HG03108 (cell line): ENCODE results near the gene RBBP9.
"Not testable (repeated sequence)": the region's sequence is repeated elsewhere in the genome, so short reads cannot be mapped to it uniquely, and the experiment has no call there.

Experiments
- ATAC-seq: cut with Tn5 transposase; IDR thresholded peaks from one replicate; pipeline ENCODE4 v1.9.1; 2021; ENCODE audit warnings: moderate library complexity; ENCODE audit not compliant: unreplicated experiment

Gene RBBP9

DNA sequence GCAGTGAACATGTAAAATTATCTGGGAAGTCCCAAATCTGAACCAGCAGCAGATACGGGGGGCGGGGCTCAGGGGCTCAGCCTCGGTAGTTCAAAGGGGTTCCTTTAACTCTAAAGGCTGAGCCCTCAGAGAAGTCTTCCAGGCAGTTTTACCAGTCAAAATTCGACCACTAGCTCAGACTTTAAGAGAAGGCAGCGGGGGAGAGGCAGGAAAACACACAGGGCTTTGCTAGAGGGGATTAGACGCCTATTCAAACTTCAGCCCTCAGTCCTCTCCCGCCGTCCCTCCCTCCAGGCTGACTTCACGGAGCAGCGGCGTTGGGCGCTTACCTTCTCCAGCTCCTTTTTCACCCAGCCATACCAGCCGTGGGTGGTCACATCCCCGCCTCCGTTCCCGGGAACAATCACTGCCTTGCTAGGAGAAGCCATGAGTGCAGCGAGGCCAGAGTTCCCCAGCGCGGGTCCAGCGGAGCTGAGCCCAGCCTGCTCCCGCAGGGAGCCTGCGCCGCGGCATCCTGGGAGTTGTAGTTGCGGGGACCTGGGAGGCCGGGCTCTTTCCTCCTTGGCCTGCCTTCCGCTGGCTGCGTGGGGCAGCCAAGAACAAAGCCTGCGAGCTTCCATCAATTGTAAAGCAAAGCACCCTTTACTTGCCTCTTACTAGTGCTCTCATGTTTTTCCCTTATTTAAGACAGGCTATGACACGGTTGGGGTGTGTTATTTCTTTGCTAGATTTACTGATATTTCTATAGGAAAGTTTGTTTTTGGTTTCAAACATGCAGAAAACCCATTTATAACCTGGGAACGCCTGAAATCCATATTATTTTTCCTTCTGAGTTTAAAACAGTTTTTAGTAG, at the start of gene RBBP9:
RBBP9 (minus strand) TSS at position 486 of the 853 bp plus-strand sequence; CDS start at position 428, 58 bp downstream.
- peak; percentile 98 for ATAC-seq

DNA sequence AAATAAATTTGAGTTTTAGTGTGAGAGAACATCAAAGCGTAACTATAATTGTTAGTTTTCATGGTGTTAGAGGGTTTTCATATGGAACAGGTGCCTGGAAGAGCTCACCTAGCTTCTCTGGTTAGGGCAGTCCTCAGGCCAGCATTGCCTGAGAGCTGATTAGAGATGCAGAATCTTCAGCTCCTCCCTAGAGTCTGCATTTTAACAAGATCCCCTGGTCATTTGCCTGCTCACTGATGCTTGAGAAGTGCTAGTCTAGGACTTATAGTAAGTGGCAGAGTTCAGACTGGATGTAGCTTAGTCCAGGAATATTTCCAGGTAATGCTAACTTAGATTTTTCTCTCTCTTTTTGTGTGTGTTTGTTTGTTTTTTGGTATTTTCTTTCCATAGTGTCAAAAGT, 48.5 kb upstream of the RBBP9 start:
- no peak for ATAC-seq

DNA sequence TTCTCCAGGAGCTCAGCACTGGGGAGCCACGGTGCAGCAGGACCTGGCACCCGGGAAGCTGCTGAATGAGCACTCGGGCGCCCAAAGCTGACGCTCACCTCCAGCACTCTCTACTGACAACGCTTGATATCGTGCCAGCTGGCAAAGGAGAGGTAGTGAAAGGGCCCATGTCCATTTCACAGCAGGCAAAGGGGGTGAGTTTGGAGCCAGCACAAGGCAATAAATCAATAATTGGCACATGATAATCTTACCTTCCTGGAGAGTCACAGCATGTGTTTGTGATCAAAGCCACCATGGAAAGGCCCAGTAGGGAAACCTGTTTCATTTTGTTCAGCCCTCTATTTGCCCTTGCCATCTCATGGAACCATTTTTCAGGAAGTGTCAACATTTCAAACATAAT, 46.9 kb upstream of the RBBP9 start:
- ATAC-seq = no peak

DNA sequence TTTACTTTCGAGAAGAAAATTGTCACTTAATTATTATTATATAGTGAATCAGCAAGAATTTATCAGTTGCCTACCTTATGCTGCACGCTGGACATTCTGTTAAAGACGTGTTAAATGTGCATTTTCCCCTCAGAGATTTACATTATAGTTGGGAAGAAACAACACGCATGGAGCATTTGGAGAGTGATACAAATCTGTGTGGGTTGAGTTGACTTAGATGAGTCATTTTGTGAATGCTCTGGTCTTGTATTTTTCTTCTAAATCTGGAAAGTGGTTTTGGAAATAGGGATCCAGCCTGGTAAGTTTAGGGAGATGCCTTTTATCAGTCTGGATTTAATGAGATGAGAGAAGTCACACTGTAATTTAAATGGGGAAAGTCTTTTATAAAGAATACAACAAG, 46.2 kb upstream of the RBBP9 start:
- no peak for ATAC-seq

DNA sequence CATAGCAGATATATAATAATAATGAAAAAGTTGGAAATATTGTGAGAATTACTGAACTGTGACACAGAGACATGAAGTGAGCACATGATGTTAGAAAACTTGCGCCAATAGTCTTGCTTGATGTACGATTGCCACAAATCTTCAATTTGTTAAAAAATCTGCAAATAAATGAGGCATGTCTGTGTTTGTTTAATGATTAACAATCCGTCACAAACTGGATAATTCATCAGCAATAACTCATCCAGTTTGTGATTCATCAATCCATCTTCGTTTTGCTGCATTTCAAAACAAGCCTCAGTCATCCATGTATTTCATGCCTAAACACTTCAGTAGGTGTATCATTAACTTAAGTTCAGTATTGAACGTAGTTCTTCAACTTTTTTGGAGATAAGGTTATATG, 44.7 kb upstream of the RBBP9 start:
- no peak for ATAC-seq

DNA sequence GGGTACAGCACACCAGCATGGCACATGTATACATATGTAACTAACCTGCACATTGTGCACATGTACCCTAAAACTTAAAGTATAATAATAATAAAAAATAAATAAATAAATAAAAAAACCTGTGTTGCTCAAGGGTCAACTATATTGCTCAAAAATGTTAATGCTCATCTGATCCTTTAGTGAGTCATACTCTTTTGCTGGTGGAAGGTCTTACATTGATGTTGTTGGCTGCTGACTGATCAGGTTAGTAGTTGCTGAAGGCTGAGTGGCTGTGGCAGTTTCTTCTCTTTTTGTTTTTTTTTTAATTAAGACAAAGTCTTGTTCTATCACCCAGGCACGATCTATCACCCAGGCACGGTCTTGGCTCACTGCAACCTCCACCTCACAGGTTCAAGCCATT, 40.6 kb upstream of the RBBP9 start:
- ATAC-seq = no peak

DNA sequence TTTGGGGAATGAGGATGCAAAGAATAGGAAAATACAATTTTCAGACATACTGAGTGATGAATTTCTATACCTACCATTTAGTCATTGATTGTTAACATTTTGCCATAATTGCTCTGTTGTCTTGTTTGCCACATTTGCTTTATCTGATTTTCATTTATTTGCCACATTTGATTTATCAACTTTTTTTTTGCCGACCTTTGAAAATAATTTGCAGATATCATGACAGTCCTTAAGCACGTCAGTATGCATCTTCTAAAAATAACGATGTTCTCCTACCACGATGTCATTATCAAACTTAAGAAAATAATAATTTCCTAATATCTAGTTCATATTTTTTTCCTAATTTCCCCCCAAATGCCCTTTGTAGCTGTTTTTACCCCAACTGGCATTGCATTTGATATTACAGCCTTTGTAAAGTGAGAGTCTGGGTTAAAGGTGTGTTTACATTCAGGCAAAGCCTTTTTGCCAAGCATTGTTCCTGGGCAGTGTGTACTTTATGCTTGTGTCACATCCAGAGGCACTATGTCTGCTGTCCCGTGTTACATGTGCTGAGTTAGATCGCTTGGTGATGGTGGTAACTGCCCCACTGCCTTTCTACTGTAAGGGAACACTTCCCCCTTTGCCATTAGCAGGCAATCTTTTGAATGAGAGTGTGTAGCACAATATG, 37.1 kb upstream of the RBBP9 start:
- ATAC-seq = no peak

DNA sequence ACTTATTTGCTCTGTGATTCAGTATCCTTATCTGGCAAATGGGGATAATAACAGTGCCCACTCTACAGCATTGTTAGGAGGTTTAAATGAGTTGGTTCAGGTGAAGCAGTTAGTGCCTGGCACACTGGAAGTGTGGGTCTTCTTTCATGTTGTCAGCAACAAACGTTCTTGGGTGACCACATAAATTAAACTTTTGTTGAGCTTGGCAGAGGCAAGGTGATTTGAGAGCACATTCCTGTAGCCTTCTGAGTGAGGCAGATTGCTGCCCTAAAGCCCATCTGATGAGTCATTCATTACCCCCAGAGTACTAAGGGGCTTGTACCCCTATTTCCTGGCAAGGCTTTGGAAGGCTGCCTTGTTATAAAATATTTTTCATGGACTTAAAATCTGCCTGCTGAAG, 36.5 kb upstream of the RBBP9 start:
- ATAC-seq = no peak

DNA sequence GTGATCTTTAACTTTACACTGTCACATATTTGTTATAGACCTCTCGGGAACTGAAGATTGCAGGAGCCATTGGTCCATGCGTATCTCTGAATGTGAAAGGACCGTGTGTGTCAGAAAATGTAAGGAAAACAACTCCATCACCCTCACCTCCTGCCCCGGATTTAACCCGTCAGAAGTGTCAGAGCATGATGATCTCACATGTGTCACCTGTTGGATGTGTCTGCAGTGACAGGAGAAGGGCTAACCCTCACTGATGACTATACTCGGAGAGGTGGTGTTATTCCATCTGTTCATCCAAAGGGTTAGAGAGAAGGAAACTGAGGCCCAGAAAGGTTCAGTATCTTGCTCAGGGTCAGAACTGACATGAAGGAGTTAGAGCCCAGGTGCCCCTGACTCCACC, 35.6 kb upstream of the RBBP9 start:
- no peak for ATAC-seq

DNA sequence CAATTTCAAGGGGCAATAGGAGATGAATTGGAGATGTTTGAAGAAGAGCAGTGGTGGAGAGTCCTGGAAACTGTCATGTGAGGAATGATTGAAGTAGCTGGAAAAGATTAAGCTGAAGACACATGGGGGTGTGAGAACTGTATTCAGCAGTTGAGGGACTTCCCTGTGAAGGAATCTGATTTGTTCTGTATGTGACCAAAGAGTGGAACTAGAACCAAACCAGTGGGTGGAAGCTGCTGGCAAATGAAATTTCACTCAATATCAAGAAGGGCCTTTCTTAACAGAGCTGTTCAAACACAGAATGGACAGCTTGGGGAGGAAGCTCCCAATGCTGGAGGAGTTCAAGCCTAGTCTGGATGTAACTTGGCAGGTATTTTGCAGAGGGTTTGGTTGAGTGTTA, 32.0 kb upstream of the RBBP9 start:
- no peak for ATAC-seq

DNA sequence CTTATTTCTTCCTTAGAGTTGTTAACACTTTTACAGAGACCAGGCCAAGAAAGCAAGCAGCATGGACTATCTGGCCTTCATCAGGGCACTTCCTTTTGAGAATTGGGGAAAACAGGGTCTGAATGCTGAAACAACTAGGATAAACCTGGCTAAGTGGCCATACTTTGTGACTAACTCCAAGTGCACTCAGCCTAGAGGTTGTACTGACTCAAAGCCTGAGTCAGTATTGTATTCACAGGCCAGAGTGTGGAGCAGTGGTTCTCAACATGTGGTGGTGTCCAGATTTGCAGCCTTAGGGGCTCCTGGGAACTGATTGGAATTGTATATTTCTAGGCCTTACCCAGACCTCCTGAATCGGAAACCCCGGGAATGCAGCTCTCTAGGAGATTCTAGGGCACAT, 30.8 kb upstream of the RBBP9 start:
- no peak for ATAC-seq

DNA sequence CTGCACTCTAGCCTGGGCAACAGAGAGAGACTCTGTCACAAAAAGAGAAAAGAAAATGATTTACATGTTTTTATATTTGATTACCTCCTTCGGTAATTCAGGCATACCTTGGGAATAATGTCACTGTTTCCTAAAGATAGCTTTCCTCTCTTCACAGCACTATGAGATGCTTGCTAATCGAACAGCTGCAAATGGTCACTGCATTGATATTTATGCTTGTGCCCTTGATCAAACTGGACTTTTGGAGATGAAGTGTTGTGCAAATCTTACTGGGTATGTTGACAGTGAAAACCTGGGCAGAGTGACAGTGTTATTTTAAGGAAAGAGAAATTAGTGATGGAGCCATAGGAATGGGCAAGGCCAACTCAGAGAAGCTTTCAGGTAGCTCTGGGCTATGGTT, 30.3 kb upstream of the RBBP9 start:
- no peak for ATAC-seq

DNA sequence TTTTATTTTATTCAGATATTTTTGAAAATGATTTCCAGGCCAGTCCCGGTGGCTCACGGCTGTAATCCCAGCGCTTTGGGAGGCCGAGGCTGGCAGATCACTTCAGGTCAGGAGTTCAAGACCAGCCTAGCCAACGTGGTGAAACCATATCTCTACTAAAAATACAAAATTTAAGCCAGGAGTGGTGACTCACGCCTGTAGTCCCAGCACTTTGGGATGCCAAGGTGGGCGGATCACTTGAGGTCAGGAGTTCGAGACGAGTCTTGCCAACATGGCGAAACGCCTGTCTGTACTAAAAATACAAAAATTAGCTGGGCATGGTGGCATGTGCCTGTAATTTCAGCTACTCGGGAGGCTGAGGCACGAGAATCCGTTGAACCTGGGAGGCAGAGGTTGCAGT, 29.7 kb upstream of the RBBP9 start:
- not testable (repeated sequence) for ATAC-seq

DNA sequence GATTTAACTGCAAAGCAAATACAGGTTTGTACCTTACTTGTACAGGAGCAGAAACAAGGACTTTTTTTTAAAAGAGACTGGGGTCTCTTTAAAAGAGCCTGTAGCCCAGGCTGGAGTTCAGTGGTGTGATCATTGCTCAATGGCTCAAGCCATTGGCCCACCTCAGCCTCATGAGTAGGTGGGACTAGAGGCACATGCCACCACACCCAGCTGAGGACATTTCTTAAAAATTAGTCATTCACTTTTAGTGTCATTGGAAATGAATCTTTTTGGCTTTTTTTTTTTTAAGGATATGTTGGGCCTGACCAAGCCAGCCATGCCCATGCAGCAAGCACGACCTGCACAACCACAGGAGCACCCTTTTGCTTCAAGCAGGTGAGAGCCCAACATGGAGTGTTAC, 27.6 kb upstream of the RBBP9 start:
- ATAC-seq = no peak

DNA sequence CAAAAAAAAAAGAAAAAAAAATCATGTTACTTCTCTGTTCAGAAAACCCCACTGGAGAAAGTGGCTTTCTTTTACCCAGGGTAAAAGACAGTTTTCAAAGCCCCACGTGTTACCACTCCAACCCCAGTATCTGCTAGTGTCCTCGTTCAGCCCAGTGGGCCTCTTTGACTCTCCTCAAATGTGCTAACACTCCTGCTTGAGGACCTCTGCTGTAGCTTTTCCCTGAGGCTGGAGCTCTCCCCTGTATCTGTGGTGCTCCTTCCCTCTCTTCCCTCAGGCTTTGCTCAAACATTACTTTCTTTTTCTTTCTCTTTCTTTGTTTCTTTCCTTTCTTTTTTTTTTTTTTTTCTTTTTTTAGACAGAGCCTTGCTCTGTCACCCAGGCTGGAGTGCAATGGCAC, 26.0 kb upstream of the RBBP9 start:
- no peak for ATAC-seq

DNA sequence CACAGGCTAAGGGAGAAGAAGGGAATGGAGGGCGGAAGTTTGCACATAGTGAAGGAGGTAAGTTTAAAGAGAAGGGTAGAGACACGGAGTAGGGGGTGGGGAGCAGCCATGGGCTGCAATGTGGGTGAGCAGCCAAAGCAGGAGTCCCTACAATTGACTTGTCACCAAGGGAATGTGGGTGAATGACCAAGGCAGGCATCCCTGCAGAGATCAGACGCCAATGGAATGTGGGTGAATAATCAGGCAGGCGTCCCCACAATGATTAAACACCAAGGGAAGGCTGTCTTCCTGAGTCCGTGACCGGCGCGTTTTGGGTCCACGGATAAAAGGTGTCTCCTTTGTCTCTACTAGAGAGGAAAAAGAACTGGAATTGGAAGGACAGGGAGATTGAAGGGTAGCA, 25.0 kb upstream of the RBBP9 start:
- not testable (repeated sequence) for ATAC-seq

DNA sequence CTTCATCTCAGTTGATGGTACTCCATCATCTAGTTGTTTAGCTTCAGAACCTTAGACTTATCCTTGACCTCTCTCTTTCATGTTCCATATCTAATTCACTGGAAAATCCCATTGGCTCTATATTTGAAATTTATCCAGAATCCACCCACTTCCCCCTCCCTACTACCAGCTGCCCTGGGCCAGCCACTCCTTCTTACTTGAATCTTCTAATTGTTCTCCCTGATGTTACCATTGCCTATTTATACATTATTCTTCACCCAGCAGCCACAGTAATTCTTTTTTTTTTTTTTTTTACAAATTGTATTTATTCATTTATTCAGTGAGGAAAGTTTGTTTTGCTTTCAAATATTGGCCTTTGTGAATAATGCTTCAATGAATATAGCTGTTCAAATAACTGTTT, 18.9 kb upstream of the RBBP9 start:
- ATAC-seq = no peak

DNA sequence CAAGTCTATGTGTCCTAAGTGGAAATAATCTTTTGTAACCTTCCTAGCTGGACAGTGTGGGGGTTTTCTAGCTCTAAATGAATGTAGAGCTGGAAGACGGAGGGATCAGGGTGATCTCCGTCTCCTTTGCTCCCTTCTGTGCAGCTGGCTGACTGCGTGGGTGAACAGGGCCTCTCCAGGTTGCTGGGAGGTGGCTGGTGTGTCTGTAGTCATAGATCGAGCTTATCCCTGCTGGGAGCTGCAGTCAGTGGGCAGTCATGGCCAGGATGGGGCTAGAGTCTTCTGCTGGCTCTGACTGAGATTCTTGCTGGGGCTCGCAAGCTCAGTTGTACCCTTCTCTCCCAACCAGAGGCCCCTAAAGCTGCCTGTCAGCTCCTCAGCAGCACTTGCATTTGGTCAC, 17.1 kb upstream of the RBBP9 start:
- no peak for ATAC-seq

DNA sequence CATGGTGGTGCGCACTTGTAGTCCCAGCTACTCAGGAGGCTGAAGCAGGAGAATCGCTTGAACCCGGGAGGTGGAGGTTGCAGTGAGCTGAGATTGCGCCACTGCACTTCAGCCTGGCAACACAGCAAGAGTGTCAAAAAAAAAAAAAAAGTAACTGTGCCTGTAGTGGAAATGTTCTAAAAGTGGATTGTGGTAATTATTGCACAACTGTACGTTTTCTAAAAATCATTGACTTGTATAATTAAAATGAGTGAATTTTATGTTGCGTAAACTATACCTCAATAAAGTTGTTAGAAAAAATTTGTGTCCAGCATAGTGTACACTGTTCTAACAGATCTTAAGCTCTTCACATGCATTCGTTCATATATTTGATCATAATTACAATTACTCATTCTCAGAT, 16.2 kb upstream of the RBBP9 start:
- ATAC-seq = no peak

DNA sequence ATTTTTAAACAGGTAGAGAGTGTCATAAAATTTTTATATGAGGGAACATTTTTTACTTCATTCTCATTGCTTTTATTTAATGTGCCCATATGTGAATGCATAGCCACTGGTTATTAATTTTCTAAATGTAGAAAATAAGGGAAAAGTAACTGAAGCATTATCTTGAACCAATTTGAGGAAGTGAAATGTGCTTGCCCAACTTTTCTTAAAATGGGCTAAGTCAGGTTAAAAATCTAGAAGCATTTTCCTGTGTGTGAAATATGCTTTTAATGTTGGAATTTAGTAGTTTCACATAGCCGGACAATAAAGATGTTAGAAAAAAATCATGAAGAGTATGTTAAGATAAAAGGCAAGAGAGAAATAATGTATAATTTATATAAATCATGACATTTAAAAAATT, 14.5 kb upstream of the RBBP9 start:
- ATAC-seq = no peak

DNA sequence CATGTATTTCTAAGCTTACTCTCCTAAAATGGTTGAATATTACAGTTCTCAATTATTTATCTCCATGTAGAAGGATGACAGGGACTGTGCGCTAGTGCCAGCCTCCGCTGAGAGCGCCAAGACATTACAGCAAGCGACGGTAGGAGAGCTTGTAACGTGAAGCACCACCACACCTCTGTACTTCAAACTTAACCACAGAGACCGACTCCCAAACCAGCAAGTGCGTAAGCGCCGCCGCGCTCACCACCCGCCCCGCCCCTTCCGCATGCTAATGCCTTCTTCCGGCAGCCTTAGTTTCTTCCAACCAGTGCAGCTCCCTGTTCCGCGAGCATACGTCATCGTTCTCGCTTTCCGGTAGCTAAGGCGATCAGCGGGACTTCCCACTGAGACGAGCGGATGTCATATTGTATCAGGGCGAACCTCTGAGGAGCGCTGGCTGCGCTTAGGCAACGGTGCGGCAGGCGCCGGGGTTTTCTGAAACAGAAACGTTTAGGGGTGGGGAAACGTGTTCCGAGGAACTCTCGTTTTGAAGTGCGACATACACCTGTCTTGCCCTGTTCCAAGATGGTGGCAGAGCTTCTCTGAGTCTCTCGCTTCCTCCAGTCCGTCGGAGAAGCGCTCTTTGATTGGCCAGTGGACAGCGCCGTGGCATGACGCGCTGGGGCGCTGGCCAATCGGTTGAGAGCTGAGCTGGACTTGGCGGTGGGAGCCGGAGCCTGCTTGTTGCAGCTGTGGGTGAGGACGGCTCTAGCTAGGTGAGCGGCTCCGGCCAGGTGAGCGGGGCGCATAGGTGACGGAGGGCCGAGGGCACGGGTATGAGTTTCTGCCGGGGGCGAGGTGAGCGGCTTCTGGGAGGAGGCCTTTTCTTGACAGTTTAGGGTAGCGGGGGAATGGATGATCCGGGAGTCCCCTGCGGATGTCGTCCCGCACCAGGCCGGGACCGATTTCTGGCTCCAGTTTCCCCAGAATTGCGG, 10.5 kb upstream of the RBBP9 start, which contains the start of gene SEC23B:
SEC23B (plus strand) TSS at position 723 of the 974 bp plus-strand sequence. CDS start 2,896 bp downstream, outside the sequence.
- peak; percentile 94 for ATAC-seq
